ENCODE data around the gene POPDC2.

DNA sequence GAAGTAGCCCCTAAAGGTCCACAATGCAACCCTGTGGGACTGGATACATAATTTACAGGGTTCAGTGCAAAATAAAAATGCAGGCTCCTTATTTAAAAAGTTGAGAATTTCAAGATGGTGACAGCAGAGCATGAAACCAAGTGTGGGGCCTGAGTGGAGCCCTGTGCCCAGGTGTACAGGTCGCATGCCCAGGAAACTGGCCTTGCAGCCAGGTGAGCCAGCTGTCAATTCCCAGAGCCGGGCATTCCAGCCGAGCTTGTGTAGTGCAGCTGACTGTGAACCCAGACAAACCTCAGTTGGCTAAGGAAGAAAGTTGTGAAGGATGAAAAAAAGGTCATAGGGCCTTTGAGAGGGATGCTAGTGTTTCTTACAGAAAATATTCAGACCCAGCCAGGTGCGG is 27.6 kb downstream of the POPDC2 start:
- TF ChIP-seq EZH2 (IDR thresholded peaks at IDR 0.05) = no peak
- TF ChIP-seq POLR2AphosphoS5 (IDR thresholded peaks at IDR 0.05; ENCODE audit: borderline replicate concordance, low read depth, low read length) = no peak
- no peak for TF ChIP-seq FOXP2 (optimal IDR thresholded peaks at IDR 0.05; ENCODE audit: control extremely low read depth, extremely low read length, insufficient read depth)

Measured in SK-N-MC (cell line).